ENCODE data around the gene TUBG2. TPM values are rescaled to one million over a fixed set of nuclear protein-coding genes. Genes with fewer than 3 reads are reported as not detected.

Gene TUBG2
- polyA plus RNA-seq, 1 of the 3 experiments (the other 2 are of a cell fraction): 33.9 TPM

- Histone ChIP-seq H3K36me3 (replicated peaks in 1 of 2; ENCODE audit: control insufficient read depth in 1 of 2, insufficient read depth in 2 of 2, low read length in 1 of 2) (peaks cover 7 to 30% of the 10 kb centered on the region in 2 experiments), H4K20me1 (ENCODE audit: insufficient read depth) (no peaks in the 10 kb centered on the region), H3K9ac (no peak overlapping the region), H3K4me3 (ENCODE audit: low read depth in 2 of 2, low read length in 1 of 2) (no peak overlapping the region), H3K4me2 (no peak overlapping the region), H2AFZ (ENCODE audit: low read depth) (no peak overlapping the region), H3K4me1 (ENCODE audit: control insufficient read depth in 1 of 2, insufficient read depth in 2 of 2, low read depth in 1 of 2, low read length in 1 of 2) (peaks cover 0 to 23% of the 10 kb centered on the region in 2 experiments; a peak in 2 of 4 replicates), H3K79me2 (ENCODE audit: insufficient read depth) (peaks cover 5% of the 10 kb centered on the region), H3F3A (replicated peaks; ENCODE audit: insufficient read depth) (peaks cover 16% of the 10 kb centered on the region), H3K27me3 (ENCODE audit: insufficient read depth) (no peaks in the 10 kb centered on the region), H3K27ac (ENCODE audit: low read depth in 2 of 2, low read length in 1 of 2) (no peak overlapping the region), H3K9me2 (no peaks in the 10 kb centered on the region), H3K9me3 (no peaks in the 10 kb centered on the region)
- TF ChIP-seq USF1 (IDR thresholded peaks at IDR 0.05; ENCODE audit: borderline replicate concordance, low read depth) (no peak), MXI1 (IDR thresholded peaks at IDR 0.05; ENCODE audit: low read depth, low read length) (no peak)
- DNase-seq: peak; percentile 9
- POLR2A ChIA-PET: no interaction called here
- CTCF ChIA-PET: interaction anchor here (2.0 to 4.2 kb wide), 2 partner anchors 17 to 107 kb away, joined by 5 to 47 read pairs; partner anchors contain the start of gene PSMC3IP
- 96% methylated on average over 50 of the region's 50 CpGs for WGBS (ENCODE audit: low lambda C conversion rate)
Observed at GRCh38 chr17:42684929-42685556, 26.0 kb downstream of the TUBG2 start.

- CTCF ChIA-PET: interaction anchor here (0.6 to 4.2 kb wide), 3 partner anchors 18 to 108 kb away, joined by 3 to 47 read pairs (median 5); partner anchors contain the start of gene PSMC3IP
Observed at GRCh38 chr17:42685831-42686230, 26.7 kb downstream of the TUBG2 start.

More at GRCh38 chr17:42685831-42686230, 26.7 kb downstream of the TUBG2 start:
- Histone ChIP-seq H3K4me2 (no peak overlapping the region), H3K27me3 (ENCODE audit: insufficient read depth) (no peaks in the 10 kb centered on the region), H3K36me3 (replicated peaks in 1 of 2; ENCODE audit: control insufficient read depth in 1 of 2, insufficient read depth in 2 of 2, low read length in 1 of 2) (peaks cover 8 to 30% of the 10 kb centered on the region in 2 experiments), H3F3A (replicated peaks; ENCODE audit: insufficient read depth) (peaks cover 13% of the 10 kb centered on the region), H3K4me1 (ENCODE audit: control insufficient read depth in 1 of 2, insufficient read depth in 2 of 2, low read depth in 1 of 2, low read length in 1 of 2) (peaks cover 0 to 16% of the 10 kb centered on the region in 2 experiments; a peak in 2 of 4 replicates), H3K9ac (no peak overlapping the region), H3K9me2 (no peaks in the 10 kb centered on the region), H4K20me1 (ENCODE audit: insufficient read depth) (no peaks in the 10 kb centered on the region), H3K4me3 (ENCODE audit: low read depth in 2 of 2, low read length in 1 of 2) (no peak overlapping the region), H3K79me2 (ENCODE audit: insufficient read depth) (peaks cover 5% of the 10 kb centered on the region), H3K9me3 (no peaks in the 10 kb centered on the region), H3K27ac (ENCODE audit: low read depth in 2 of 2, low read length in 1 of 2) (no peak overlapping the region), H2AFZ (ENCODE audit: low read depth) (no peak overlapping the region)
- no peak for TF ChIP-seq SIN3A (IDR thresholded peaks at IDR 0.05; ENCODE audit: borderline replicate concordance, low read depth, low read length)
- TF ChIP-seq RAD21 (IDR thresholded peaks at IDR 0.05; ENCODE audit: low read length): no peak
- TF ChIP-seq RCOR1 (IDR thresholded peaks at IDR 0.05; ENCODE audit: low read length): no peak
- TF ChIP-seq RXRA (IDR thresholded peaks at IDR 0.05; ENCODE audit: borderline replicate concordance, low read depth): no peak
- no peak for TF ChIP-seq POLR2AphosphoS5 (IDR thresholded peaks at IDR 0.05; ENCODE audit: low read depth, low read length)
- TF ChIP-seq NRF1 (IDR thresholded peaks at IDR 0.05; ENCODE audit: low read depth, low read length): no peak
- no peak for TF ChIP-seq JUND (IDR thresholded peaks at IDR 0.05)
- no peak for TF ChIP-seq PBX3 (IDR thresholded peaks at IDR 0.05)
- no peak for TF ChIP-seq ZBTB33 (IDR thresholded peaks at IDR 0.05; ENCODE audit: borderline replicate concordance, low read depth)
- POLR2A ChIA-PET: no interaction called here
- WGBS (ENCODE audit: low lambda C conversion rate): 93% methylated on average over 13 of the region's 14 CpGs
- DNase-seq: peak; percentile 12

Data from SK-N-SH (cell line).